GM12801 (cell line): ENCODE data around the gene SSBP4.

Experiments
- CTCF ChIP-seq: IDR thresholded peaks from one replicate; pipeline ENCODE4 v1.5.1; 2011; ENCODE audit warnings: control low read depth; ENCODE audit not compliant: insufficient read length; ENCODE audit errors: extremely low read depth

Gene SSBP4

GRCh38 chr19:18385359-18385674, 33.9 kb upstream of the SSBP4 start:
- TF ChIP-seq CTCF = no peak

- no peak for TF ChIP-seq CTCF
Measured at GRCh38 chr19:18385675-18386542, 33.3 kb upstream of the SSBP4 start, which contains the start of gene GDF15. GDF15 (plus strand) TSS chr19:18386158; CDS start chr19:18386190, 32 bp downstream.

GRCh38 chr19:18386543-18387271, 32.5 kb upstream of the SSBP4 start:
- no peak for TF ChIP-seq CTCF

- peak; percentile 92 for TF ChIP-seq CTCF
Measured at GRCh38 chr19:18388100-18388959, 30.9 kb upstream of the SSBP4 start.

- TF ChIP-seq CTCF = no peak
Measured at GRCh38 chr19:18388960-18389725, 30.1 kb upstream of the SSBP4 start.

- TF ChIP-seq CTCF = no peak
Measured at GRCh38 chr19:18389726-18390064, 29.5 kb upstream of the SSBP4 start.
